Sciatic nerve (tissue), 2 donors: ENCODE data around the gene ZNF154. TPM values are rescaled to one million over a fixed set of nuclear protein-coding genes. Genes with fewer than 3 reads are reported as not detected.
A peak's percentile ranks its signal among the peaks of the same experiment; 100 is the strongest.
"Not testable (repeated sequence)": the region's sequence is repeated elsewhere in the genome, so short reads cannot be mapped to it uniquely, and the experiment has no call there.

ENCODE experiments used
- ATAC-seq: fragments of 200-7000 bp; cut with Tn5 transposase; one replicate; pipeline ENCODE4 v1.9.1; 2020; ENCODE audit warnings: mild to moderate bottlenecking, moderate library complexity
- DNase-seq: peaks from one replicate; pipeline ENCODE4 v3.0.0-alpha.2; 2020; ENCODE audit warnings: low spot score
- intact Hi-C: fragments of 100-400 bp; cut with DNase I; formaldehyde crosslinking; loops from one replicate; pipeline ENCODE4 v1.14.2; 2022
- total RNA-seq: library from RNA; stranded (reverse); fragmentation: NEBNext Ultra II Directional; extraction: Animal tissue kit (Norgen Biotek cat#: 25700); gene quantifications from one replicate; pipeline ENCODE4 v1.2.1, GENCODE V29; 2021
- donor health status: DM: no; HTN: no; CAD: no.
- donor health status: DM: no; HTN: no; CAD: no.

Gene ZNF154
- 1.8 TPM for total RNA-seq

GRCh38 chr19:57708641-57709361 lies at the start of gene ZNF154:
Gene ZNF154, minus strand, starts transcription at chr19:57709204. Its CDS starts 233 bp downstream, at chr19:57708971.
- intact Hi-C loops: no loop called here
- DNase-seq: no peak

DNA sequence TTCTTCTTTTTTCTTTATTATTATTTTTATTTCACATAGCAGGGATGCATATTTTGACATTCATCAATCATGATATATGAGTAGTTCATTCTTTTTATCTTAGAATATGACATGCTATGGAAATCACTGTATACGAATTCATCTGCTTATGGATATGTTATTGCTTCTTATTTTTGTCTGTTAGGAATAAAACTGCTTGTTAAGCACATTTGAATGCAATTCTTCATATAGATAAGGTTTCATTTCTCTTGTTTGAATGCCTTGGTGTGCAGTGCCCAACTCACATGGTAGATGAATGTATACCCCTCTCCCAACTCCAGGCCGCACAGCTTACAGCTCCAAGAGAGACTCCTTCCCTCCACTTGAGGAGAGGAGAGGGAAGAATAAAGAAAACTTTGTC lies 48.9 kb upstream of the ZNF154 start:
- intact Hi-C loops: no loop called here
- no peak for ATAC-seq
- DNase-seq: no peak

More at GRCh38 chr19:57708641-57709361, at the start of gene ZNF154:
- peak; percentile 22 for ATAC-seq

GRCh38 chr19:57755031-57755430 lies 46.0 kb upstream of the ZNF154 start:
- no peak for DNase-seq
- ATAC-seq: no peak
- intact Hi-C loops: no loop called here

DNA sequence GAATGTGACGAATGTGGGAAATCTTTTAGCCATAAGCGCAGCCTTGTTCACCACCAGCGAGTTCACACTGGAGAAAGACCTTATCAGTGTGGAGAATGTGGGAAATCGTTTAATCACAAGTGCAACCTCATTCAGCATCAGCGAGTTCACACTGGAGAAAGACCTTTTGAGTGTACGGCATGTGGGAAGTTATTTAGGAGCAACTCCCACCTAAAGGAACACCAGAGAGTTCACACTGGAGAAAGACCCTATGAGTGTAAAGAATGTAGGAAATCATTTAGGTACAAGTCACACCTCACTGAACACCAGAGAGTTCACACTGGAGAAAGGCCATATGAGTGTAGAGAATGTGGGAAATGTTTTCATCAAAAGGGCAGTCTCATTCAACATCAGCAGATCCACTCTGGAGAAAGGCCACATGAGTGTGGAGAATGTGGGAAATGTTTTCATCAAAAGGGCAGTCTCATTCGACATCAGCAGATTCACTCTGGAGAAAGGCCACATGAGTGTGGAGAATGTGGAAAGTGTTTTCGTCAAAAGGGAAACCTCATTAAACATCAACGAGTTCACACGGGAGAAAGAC lies 45.2 kb upstream of the ZNF154 start:
- ATAC-seq (no peak), DNase-seq (no peak)
- intact Hi-C loops: no loop called here

- ATAC-seq (no peak), DNase-seq (no peak)
- intact Hi-C loops: no loop called here
Observed at GRCh38 chr19:57748029-57748428, 39.0 kb upstream of the ZNF154 start.

- ATAC-seq: no peak
- no peak for DNase-seq
- intact Hi-C loops: no loop called here
Observed at GRCh38 chr19:57747472-57747807, 38.4 kb upstream of the ZNF154 start.

- DNase-seq (peak; percentile 86), ATAC-seq (peak; percentile 100)
- intact Hi-C loops: no loop called here
Observed at GRCh38 chr19:57746580-57747471, 37.8 kb upstream of the ZNF154 start, which contains the start of gene ZNF776. Gene ZNF776, plus strand, starts transcription at chr19:57746815. Its CDS starts 244 bp downstream, at chr19:57747059.

DNA sequence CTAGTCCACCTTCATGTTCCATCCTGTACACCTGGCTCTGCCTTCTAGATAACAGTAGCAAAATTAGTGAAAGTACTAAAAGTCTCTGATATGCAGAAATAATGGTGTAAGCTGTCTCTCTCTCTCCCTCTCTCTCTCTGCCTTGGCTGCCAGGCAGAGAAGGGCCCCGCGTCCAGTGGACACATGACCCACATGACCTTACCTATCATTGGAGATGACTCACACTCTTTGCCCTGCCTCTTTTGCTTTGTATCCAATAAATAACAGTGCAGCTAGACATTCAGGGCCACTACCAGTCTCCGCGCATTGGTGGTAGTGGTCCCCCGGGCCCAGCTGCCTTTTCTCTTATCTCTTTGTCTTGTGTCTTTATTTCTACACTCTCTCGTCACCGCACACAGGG lies 29.8 kb upstream of the ZNF154 start:
- ATAC-seq, DNase-seq, intact Hi-C loops: not testable (repeated sequence)

DNA sequence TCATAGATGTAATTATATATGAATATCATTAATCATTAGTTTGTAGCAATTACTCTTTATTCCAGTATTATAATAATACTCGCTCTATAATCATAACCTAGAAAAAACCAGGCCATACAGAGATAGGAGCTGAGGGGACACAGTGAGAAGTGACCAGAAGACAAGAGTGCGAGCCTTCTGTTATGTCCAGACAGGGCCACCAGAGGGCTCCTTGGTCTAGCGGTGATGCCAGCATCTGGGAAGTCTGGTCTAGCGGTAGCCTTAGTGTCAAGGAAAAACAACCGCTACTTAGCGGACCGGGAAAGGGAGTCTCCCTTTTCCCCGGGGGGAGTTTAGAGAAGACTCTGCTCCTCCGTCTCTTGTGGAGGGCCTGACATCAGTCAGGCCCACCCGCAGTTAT lies 29.3 kb upstream of the ZNF154 start:
- DNase-seq, intact Hi-C loops, ATAC-seq: not testable (repeated sequence)

- no peak for DNase-seq
- intact Hi-C loops: no loop called here
- ATAC-seq: no peak
Observed at GRCh38 chr19:57720878-57721277, 11.9 kb upstream of the ZNF154 start.

DNA sequence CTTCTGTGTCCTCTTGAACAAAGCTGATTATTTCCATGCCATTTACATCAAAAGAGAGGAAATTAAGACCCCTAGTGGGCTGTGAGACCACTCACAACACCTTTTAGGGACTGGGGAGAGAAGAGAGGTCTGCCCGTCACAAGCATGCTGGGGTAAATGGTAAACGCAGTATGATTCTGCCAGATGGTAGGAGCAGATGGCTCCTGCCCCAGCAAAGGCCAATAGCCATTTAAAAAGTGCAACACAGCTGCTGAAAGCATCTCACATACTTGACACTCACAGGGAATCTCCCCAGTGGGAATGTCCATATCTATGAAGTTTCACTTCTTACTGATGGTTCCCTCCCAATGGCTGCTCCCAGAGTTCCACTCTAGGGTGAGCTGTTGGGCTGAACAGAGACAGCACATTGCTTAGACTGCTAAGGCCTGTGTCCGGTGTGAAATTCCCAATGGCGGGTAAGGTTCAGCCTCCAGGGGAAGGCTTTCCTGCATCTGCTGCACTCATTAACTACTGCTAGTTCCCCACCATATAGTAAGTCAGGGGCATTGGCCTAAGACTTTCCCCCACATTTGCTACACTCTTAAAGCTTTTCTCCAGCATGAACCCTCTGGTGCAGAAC lies 11.0 kb upstream of the ZNF154 start:
- ATAC-seq: no peak
- no peak for DNase-seq
- intact Hi-C loops: loop anchor here (5.0 to 10.0 kb wide), 2 partner anchors 1525 to 1933 kb away; partner anchors contain the start of gene ZSCAN5B

DNA sequence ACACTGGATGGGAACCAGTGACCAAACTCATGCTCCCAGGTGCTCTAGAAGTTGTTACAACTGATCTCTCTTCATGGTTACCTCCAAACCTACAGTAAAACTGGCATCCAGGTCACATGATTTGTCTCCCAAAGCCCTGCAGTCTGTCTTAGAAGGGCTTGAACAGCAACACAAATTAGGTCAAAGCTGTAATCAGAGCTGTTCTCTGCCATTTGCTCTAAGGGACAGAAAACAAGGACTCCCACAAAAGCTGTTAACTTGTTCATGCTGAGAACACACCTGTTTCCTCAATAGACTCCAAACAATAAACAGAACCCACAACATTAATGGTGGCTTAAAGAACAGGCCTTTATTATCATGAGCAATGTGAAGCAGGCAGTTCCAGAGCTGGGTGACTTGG lies 10.4 kb upstream of the ZNF154 start:
- no peak for DNase-seq
- intact Hi-C loops: loop anchor here (5.0 to 10.0 kb wide), 2 partner anchors 1525 to 1932 kb away; partner anchors contain the start of gene ZSCAN5B
- ATAC-seq: no peak

DNA sequence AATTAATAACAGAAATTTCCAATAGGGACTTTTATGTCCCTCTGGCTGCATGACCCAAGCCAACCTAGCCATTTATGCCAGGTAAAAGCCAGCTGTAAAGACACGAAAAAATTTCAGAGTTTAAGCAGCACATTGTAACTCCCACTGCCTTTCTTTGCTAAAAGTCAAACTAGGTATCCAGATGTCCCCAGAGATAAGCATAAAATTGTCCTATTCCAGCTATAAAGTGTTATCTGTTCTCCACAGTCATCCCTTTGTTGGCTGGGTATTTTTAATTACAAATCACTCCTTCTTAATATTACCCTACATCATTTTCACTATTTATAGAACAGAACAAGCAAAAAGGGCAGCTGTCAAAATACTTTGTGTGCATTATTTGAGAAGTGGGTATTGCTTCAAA lies 3.2 kb upstream of the ZNF154 start:
- no peak for DNase-seq
- intact Hi-C loops: loop anchor here (10.0 kb wide), 1 partner anchor 1517 kb away; the partner anchor contains the start of gene ZSCAN5B
- ATAC-seq: no peak

- ATAC-seq (no peak), DNase-seq (no peak)
- intact Hi-C loops: loop anchor here (10.0 kb wide), 1 partner anchor 1515 kb away; the partner anchor contains the start of gene ZSCAN5B
Observed at GRCh38 chr19:57709616-57710015, 612 bp upstream of the ZNF154 start.

DNA sequence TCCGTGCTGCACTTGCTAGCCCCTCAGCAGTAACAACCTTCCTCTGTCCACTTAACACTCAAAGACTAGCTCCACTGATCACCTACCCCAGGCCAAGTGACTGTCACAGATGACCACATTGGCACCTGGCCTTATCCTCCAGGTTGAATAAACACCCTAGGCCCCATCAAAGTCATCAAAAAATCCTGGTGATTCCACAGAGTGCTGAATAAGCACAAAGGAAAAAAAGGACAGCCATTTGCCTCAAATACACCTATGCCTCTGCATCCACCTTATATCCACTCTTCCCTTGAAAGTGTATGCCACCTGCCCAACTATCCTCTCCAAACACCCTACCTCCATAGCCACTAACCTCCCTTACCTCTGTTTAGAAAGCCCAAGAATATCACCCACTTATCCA lies 2.7 kb downstream of the ZNF154 start:
- DNase-seq (no peak), ATAC-seq (no peak)
- intact Hi-C loops: no loop called here

DNA sequence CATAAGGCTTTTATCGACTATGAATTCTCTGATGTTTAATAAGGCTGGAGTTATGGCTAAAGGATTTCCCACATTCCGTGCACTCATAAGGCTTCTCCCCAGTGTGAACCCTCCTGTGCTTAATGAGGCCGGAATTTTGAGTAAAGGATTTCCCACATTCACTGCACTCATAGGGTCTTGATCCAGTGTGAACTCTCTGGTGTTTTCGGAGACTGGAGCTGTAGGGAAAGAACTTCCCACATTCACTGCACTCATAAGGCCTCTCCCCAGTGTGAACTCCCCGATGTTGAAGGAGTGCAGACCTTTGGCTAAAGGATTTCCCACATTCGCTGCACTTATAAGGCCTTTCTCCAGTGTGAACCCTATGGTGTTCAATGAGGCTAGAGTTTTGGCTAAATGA lies 7.4 kb downstream of the ZNF154 start:
- ATAC-seq (no peak), DNase-seq (no peak)
- intact Hi-C loops: no loop called here

DNA sequence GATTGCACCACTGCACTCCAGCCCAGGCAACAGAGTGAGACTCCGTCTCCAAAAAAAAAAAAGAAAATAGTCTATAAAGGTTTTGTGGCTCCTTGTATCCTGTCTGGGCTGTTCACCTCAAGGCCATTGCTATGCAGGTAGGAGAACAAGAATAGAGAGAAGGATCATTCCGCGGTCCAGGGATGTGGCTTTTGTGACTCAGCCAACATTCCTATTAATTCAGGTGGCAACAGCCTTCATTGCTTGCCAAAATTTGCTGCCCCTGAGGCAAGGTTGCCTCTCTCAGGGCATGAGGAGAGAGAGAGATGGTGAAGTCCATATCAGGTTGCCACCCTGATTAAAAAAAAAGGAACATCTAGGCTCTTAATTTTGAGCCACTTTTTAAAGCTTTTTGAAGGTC lies 19.3 kb downstream of the ZNF154 start:
- intact Hi-C loops: no loop called here
- DNase-seq: no peak
- ATAC-seq: no peak

DNA sequence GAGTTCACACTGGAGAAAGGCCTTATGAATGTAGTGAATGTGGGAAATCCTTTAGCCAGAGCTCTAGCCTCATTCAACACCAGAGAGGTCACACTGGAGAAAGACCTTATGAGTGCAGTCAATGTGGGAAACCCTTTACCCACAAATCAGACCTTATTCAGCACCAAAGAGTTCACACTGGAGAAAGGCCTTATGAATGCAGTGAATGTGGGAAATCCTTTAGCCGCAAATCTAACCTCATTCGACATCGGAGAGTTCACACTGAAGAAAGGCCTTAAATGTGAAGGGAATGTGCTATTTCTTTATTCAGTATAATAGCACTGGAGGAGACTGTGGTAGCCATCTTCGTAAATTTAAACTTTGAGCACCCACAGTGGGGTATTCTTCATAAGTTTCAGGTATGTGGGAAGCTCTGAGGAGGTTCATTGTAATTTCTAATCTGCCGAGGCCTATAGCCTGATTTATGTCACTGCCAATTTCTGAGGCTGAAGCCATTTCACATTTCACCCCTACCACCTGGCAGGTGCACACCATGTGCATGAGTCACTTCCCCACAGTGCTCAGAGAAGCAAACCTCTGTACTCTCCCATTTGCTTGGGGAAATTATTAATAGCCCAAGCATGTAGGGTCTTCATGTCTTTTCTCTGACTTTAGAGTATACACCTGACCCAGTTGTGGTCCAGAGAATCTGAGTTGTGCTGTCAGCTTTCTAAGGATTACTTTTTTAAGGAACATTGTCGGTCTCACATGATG lies 20.8 kb downstream of the ZNF154 start:
- intact Hi-C loops: no loop called here
- DNase-seq: no peak
- no peak for ATAC-seq
